Adrenal gland (tissue), 12 donors: ENCODE results near the gene CERS3. TPM values are rescaled to one million over a fixed set of nuclear protein-coding genes. Genes with fewer than 3 reads are reported as not detected.

Source experiments
- DNase-seq, 7 donors: peaks; one replicate each; pipeline ENCODE4 v3.0.0-alpha.2; 2019 to 2020
- H3K27ac ChIP-seq, 5 donors: fragments of 200-600 bp; sonication (generic) in 4 of 5; 1 replicate in 3 of 5; 2 replicates in 2 of 5; pipeline versions ENCODE4 v1.5.1 to v1.8.0; 2016 to 2020; ENCODE audit warnings: mild to moderate bottlenecking in 1 of 5
- H3K27me3 ChIP-seq: fragments of 200-600 bp; 2 replicates; pipeline ENCODE4 v1.8.0; 2021
- H3K36me3 ChIP-seq, 2 donors: fragments of 200-600 bp; replicated peaks in 1 of 2; 1 replicate in 1 of 2; 2 replicates in 1 of 2; pipeline versions ENCODE4 v1.5.1 to v1.8.0; 2018 to 2022
- H3K4me1 ChIP-seq, 2 donors: fragments of 200-600 bp; replicated peaks in 1 of 2; 1 replicate in 1 of 2; 2 replicates in 1 of 2; pipeline versions ENCODE4 v1.5.1 to v1.8.0; 2018 to 2021
- H3K4me3 ChIP-seq, 4 donors: fragments of 200-600 bp; sonication (generic) in 3 of 4; one replicate each; pipeline ENCODE4 v1.5.1; 2016 to 2018
- H3K9me3 ChIP-seq, 3 donors: fragments of 200-600 bp; sonication (generic) in 1 of 3; replicated peaks in 1 of 3; 1 replicate in 2 of 3; 2 replicates in 1 of 3; pipeline versions ENCODE4 v1.5.1 to v1.8.0; 2016 to 2021
- POLR2A ChIP-seq, 2 donors: fragments of 450-650 bp; IDR thresholded peaks; one replicate each; pipeline ENCODE4 v1.6.1; 2017; ENCODE audit warnings: antibody characterized with exemption in 2 of 2, mild to moderate bottlenecking in 2 of 2, moderate library complexity in 1 of 2
- WGBS, 4 donors: extraction: QIAGEN DNeasy Blood & Tissue Kit in 2 of 4; methylation state at CpG; one replicate each; pipeline versions ENCODE4 v1.1.5 to v1.1.7; 2013 to 2017; 5-methylcytosine and 5-hydroxymethylcytosine counted together
- intact Hi-C, 2 donors: fragments of 100-400 bp; cut with DNase I; formaldehyde crosslinking; loops; one replicate each; pipeline versions ENCODE4 v1.14.1 to v1.15.0; 2022 to 2023
- polyA plus RNA-seq, 3 donors: library from polyadenylated mRNA; stranded (reverse); fragments of 200-250 nt in 2 of 3; fragments of 350-450 nt in 1 of 3; fragmentation: Illumina TruSeq in 1 of 3; extraction: RNeasy Lipid Tissue Mini Kit (QIAGEN cat#74804) in 1 of 3; gene quantifications; one replicate each; pipeline ENCODE4 v1.2.3, GENCODE V29; 2013 to 2014
- total RNA-seq, 9 donors: library from RNA; depleted of rRNA in 4 of 9; stranded (reverse); fragments of >200 nt in 4 of 9; fragments of 120-200 nt in 1 of 9; fragmentation: NEBNext Ultra II Directional in 1 of 9; extraction: Animal tissue kit (Norgen Biotek cat#: 25700) in 1 of 9; gene quantifications; one replicate each; pipeline versions ENCODE4 v1.1.0 to v1.2.4, GENCODE V29; 2013 to 2023
- TF ChIP-seq, protein P1 (sequence below), 6 experiments: fragments of 450-650 bp in 4 of 6; fragments of 200-600 bp in 2 of 6; sonication (generic) in 1 of 6; IDR thresholded peaks; 1 replicate in 5 of 6; 2 replicates in 1 of 6; pipeline versions ENCODE4 v1.5.1 to v1.8.0; 2016 to 2021; ENCODE audit warnings: antibody characterized with exemption in 6 of 6, mild to moderate bottlenecking in 2 of 6, moderate library complexity in 1 of 6
- donor health status: healthy with polysubstance abuse.
- donor health status: Bipolar disorder and iron deficiency.
- donor health status: DM: yes; HTN: yes; CAD: no.
- donor health status: DM: no; HTN: no; CAD: no.
- donor health status: DM: no; HTN: no; CAD: no.
- donor health status: DM: yes; HTN: yes; CAD: no.

Gene CERS3
- total and polyA plus RNA-seq, 12 donors, result 0.07 to 0.08 TPM; not detected in 10

GRCh38 chr15:100495861-100496260 lies 32.9 kb downstream of the CERS3 start:
- Histone ChIP-seq H3K4me3 (no peak overlapping the region), H3K4me1 (no peaks in the 10 kb centered on the region), H3K9me3 (no peaks in the 10 kb centered on the region), H3K27ac (no peak overlapping the region), H3K36me3 (no peaks in the 10 kb centered on the region), H3K27me3 (no peaks in the 10 kb centered on the region)
- intact Hi-C loops, result no loop called here
- TF ChIP-seq POLR2A (IDR thresholded peaks at IDR 0.05), result no peak
- TF ChIP-seq, protein P1, sequence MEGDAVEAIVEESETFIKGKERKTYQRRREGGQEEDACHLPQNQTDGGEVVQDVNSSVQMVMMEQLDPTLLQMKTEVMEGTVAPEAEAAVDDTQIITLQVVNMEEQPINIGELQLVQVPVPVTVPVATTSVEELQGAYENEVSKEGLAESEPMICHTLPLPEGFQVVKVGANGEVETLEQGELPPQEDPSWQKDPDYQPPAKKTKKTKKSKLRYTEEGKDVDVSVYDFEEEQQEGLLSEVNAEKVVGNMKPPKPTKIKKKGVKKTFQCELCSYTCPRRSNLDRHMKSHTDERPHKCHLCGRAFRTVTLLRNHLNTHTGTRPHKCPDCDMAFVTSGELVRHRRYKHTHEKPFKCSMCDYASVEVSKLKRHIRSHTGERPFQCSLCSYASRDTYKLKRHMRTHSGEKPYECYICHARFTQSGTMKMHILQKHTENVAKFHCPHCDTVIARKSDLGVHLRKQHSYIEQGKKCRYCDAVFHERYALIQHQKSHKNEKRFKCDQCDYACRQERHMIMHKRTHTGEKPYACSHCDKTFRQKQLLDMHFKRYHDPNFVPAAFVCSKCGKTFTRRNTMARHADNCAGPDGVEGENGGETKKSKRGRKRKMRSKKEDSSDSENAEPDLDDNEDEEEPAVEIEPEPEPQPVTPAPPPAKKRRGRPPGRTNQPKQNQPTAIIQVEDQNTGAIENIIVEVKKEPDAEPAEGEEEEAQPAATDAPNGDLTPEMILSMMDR (IDR thresholded peaks at IDR 0.05), result no peak
- no peak for DNase-seq
- 68 to 75% (median 69%) methylated on average over 1 of the region's 1 CpG for WGBS, 4 donors

DNA sequence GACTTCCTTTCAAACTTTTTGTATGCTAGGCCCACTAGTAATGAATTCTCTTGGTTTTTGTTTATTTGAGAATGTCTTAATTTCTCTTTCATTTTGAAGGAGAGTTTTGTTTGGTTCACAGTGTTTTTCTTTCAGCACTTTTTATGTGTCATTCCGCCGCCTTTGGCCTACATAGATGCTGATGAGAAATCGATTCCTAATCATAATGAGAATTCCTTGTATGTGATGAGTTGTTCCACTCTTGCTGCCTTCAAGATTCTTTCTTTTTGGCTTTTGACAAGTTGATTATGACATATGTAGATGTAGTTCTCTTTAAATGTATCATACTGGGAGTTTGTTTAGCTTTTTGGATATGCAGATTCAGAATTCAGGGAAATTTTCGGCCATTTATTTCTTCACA lies 35.5 kb downstream of the CERS3 start:
- TF ChIP-seq, protein P1 (IDR thresholded peaks at IDR 0.05), result no peak
- no peak for TF ChIP-seq POLR2A (IDR thresholded peaks at IDR 0.05)
- H3K36me3 ChIP-seq, result no peaks in the 10 kb centered on the region

GRCh38 chr15:100484443-100484842 lies 44.3 kb downstream of the CERS3 start:
- DNase-seq, result no peak
- WGBS, 4 donors, result 79 to 84% (median 80%) methylated on average over 9 of the region's 9 CpGs
- no peak overlapping the region for H3K27ac ChIP-seq
- intact Hi-C loops, result no loop called here
- no peaks in the 10 kb centered on the region for H3K9me3 ChIP-seq
- TF ChIP-seq POLR2A (IDR thresholded peaks at IDR 0.05), result no peak
- TF ChIP-seq, protein P1 (IDR thresholded peaks at IDR 0.05), result no peak
- no peaks in the 10 kb centered on the region for H3K27me3 ChIP-seq
- no peak overlapping the region for H3K4me3 ChIP-seq
- H3K36me3 ChIP-seq, result no peaks in the 10 kb centered on the region
- H3K4me1 ChIP-seq, result no peaks in the 10 kb centered on the region

More for the DNA sequence above, 35.5 kb downstream of the CERS3 start:
- intact Hi-C loops, result no loop called here
- Histone ChIP-seq H3K9me3 (no peaks in the 10 kb centered on the region), H3K4me3 (no peak overlapping the region), H3K4me1 (no peaks in the 10 kb centered on the region), H3K27me3 (no peaks in the 10 kb centered on the region), H3K27ac (no peak overlapping the region)
- 89 to 92% (median 90%) methylated on average over 4 of the region's 4 CpGs for WGBS, 4 donors
- no peak for DNase-seq

- Histone ChIP-seq H3K27ac (no peak overlapping the region), H3K4me3 (no peak overlapping the region), H3K4me1 (no peaks in the 10 kb centered on the region), H3K36me3 (no peaks in the 10 kb centered on the region), H3K9me3 (no peaks in the 10 kb centered on the region), H3K27me3 (no peaks in the 10 kb centered on the region)
- 84 to 93% (median 88%) methylated on average over 2 of the region's 2 CpGs for WGBS, 4 donors
- intact Hi-C loops, result no loop called here
- no peak for DNase-seq
- TF ChIP-seq, protein P1 (IDR thresholded peaks at IDR 0.05), result no peak
- no peak for TF ChIP-seq POLR2A (IDR thresholded peaks at IDR 0.05)
These were observed 45.4 kb downstream of the CERS3 start for GRCh38 chr15:100483370-100483769.
